Measurements from ENCODE around the gene NPY4R2.
"Not testable (repeated sequence)": the region's sequence is repeated elsewhere in the genome, so short reads cannot be mapped to it uniquely, and the experiment has no call there.

DNA sequence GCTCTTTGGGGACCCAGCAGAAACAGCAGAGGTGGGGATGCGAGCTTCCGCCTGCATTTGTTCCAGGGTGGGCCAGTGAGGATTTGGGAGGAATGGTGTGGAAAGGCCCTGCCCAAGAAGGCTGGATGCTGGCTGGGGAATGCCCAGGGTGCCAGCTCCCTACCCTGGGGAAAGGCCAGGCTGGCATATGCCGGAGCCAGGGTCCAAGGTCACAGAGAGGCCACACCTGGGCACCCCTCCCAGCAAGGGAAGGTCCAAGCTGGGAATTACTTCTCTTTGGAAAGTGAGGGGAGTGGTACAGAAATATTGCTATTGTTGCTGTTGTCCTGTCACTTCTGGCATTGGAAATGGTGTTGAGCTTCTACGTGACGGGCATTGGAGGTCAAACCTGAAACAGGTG is 53.1 kb downstream of the NPY4R2 start:
- not testable (repeated sequence) for TF ChIP-seq POLR2A (IDR thresholded peaks at IDR 0.05); POLR2AphosphoS5 (IDR thresholded peaks at IDR 0.05); CTCF (IDR thresholded peaks at IDR 0.05); EP300 (IDR thresholded peaks at IDR 0.05; ENCODE audit: low read depth)
